SK-N-DZ (cell line): ENCODE data around the gene FOXP1.

Experiments
- DNase-seq: peaks from one replicate; pipeline ENCODE4 v3.0.0-alpha.2; 2015; ENCODE audit warnings: low spot score

The FOXP1 gene

DNA sequence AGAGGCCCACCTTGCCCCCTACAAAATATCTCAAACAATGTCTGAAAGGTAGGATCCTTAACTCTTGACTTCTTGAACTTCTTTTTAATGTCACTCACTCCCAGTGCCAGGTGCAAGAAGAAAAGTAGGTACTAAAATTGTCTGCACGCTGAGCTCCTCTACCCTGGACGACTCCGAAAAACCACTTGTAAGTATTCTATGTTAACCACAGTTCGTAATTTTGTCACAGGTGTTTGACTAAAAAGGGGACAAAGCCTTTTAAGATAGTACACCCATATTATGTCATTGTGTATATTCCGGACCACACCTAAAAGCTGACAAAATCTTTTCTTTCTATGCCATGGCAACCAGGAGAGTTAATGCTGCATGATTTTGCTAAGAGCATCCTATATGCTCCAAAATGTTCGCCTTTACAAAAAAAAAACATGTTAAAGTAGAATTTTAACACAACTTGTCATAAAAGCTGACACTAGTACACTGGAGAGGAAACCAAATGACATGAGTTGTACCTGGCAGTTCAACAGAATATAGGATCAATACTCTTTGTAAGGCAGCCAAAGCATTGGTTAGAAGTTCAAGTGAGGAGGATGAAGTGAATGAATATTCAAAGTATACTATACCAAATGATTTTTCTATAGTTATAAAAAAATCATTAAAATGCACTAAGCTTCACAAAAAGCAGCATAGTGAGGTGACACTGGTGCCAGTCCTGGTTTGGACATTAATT is 210.5 kb downstream of the FOXP1 start:
- no peak for DNase-seq

- DNase-seq = no peak
These were observed 211.2 kb downstream of the FOXP1 start for GRCh38 chr3:71372241-71372768.

GRCh38 chr3:71371282-71371681 is 212.2 kb downstream of the FOXP1 start:
- no peak for DNase-seq

GRCh38 chr3:71370467-71370866 is 213.1 kb downstream of the FOXP1 start:
- no peak for DNase-seq

GRCh38 chr3:71369701-71370391 is 213.7 kb downstream of the FOXP1 start:
- DNase-seq = no peak

GRCh38 chr3:71366988-71367604 is 216.4 kb downstream of the FOXP1 start:
- no peak for DNase-seq

DNA sequence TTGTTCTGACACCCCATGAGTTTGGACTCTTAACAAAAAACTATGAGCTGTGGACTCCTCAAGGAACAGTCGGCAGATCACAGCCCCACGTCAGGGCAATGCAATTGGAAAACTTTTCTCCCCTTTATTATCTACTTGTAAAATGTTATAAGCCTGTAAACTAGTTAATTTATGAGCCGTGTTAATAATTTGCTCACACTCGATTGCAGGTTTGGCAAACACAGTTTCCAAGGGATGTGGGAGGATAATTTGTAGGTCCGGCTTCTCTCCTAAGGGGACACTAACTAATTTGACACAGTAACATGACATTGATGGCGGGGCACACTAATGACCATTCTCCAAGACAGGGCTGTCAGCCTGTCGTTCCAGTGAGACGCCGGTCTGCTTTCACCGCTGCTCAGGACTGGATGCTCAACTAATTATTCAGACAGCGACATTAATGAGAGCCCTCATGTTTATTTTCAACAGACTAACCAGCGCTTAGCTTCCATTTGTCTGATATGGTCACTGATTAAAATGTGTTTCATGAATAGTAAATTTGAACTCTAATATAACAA is 222.1 kb downstream of the FOXP1 start:
- no peak for DNase-seq

- DNase-seq = no peak
These were observed 222.8 kb downstream of the FOXP1 start for GRCh38 chr3:71360764-71361163.

- DNase-seq = no peak
These were observed 223.3 kb downstream of the FOXP1 start for GRCh38 chr3:71360180-71360579.

GRCh38 chr3:71358243-71358642 is 225.3 kb downstream of the FOXP1 start:
- DNase-seq = no peak

DNA sequence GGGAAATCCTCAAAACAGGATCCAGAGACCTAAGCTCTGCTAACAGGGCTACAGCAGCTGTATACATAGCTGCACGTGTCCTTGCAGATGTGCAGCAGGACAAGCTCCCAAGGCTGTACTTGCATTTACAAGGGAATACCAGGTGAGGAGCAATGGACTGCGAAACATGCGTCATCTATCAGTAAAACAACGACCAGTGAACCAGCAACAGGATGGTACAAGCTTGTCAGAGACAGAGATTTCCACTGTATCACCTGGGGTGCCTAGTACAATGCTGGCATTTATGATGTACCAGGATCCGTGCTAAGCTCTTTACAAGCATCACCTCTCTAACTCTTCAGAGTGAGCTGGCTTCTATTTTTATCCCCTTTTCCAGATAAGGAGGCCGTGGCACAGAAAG is 227.3 kb downstream of the FOXP1 start:
- no peak for DNase-seq

DNA sequence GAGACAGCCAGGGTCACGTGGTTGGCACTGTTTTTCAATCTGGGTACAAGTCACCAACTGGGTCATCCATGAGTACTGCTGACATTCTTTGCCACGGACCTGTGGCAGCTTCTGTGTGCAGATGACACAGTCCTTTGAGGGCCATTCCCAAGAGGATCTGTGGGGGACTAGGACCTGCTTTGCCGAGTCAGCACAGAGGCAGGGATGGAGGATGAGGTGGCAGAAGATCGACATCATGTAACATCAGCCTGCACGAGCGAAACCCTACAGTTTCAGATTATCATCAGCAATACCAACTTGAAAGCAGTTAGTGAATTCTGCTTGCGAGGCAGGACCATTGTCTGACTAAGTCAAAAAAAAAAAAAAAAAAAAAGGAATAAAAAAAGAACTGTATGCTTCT is 227.7 kb downstream of the FOXP1 start:
- no peak for DNase-seq

- no peak for DNase-seq
These were observed 228.5 kb downstream of the FOXP1 start for GRCh38 chr3:71355037-71355436.

- no peak for DNase-seq
These were observed 232.0 kb downstream of the FOXP1 start for GRCh38 chr3:71351403-71352149.

GRCh38 chr3:71350998-71351397 is 232.5 kb downstream of the FOXP1 start:
- no peak for DNase-seq

GRCh38 chr3:71348831-71349230 is 234.7 kb downstream of the FOXP1 start:
- no peak for DNase-seq

DNA sequence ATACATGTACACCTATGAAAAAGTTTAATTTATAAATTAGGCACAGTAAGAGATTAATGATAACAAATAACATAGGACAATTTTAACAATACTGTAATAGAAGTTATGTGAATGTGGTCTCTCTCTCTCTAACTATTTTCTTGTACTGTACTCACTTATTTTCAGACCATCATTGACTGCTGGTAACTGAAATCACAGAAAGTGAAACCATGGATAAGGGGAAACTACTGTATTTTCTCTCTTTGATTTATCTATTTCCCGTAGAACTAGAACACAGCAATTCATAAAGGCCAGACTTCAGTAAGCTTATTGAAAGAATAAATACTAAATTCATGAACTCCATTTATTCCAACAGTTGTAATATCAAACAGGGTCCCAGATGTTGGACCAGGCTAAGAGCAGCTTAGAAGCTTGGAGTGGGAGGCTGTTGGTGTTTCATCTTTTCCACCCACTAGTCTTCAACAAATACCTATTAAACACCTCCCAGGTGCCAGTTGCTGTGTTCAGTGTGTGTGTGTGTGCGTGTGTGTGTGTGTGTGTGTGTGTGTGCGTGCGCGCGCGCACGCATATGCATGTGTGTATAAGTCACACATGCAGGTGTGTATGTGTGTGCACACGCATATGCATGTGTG is 235.4 kb downstream of the FOXP1 start:
- no peak for DNase-seq

DNA sequence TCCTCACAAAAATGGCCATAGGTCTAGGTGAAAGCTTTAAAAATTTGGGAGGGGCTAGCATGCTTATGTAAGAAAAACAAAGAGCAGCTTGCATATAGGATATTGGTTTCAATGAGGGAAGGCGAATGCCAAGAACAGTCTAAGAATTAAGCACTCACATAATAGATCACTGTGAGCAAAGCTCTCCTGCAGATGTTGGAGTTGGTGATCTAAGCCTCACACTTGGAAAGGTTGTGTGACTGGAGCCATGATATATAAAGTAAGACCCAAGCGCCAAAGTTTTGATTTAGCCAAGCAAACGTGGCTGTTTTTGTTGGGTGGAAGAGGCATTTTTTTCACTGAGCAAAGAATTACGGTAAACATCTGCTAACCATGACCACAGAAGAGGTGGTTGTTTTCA is 237.5 kb downstream of the FOXP1 start:
- no peak for DNase-seq

- no peak for DNase-seq
These were observed 238.0 kb downstream of the FOXP1 start for GRCh38 chr3:71345429-71346040.

DNA sequence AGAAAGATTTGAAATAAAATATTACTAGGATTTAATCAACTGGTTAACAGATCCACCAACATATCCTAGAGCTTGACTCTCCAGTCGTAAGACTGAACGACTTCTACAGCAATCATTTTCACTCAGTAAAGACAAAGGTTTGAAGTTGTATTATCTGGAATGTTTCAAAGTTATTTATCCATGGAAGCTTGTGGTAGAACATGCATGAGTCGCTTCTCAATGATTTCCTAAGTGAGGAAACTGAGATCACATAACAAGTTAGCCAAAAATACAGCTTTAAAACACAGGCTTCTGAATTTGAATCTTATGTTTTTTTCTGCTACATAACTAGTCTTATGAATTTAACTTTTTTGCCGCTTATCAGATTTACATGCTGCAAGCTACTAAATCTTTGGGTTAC is 241.8 kb downstream of the FOXP1 start:
- no peak for DNase-seq

- DNase-seq = no peak
These were observed 244.5 kb downstream of the FOXP1 start for GRCh38 chr3:71339049-71339448.
